Ovary (tissue), 3 donors: Measurements from ENCODE around the gene CYSTM1.

ENCODE experiments used
- EP300 ChIP-seq: sonication (generic); formaldehyde crosslinking; IDR thresholded peaks from one replicate; pipeline ENCODE4 v1.6.1; 2017; ENCODE audit warnings: antibody characterized with exemption
- POLR2A ChIP-seq: fragments of 450-650 bp; IDR thresholded peaks from one replicate; pipeline ENCODE4 v1.6.1; 2017; ENCODE audit warnings: antibody characterized with exemption, mild to moderate bottlenecking, moderate library complexity
- TF ChIP-seq, protein P1 (sequence below), 3 donors: fragments of 450-650 bp in 2 of 3; fragments of 200-600 bp in 1 of 3; IDR thresholded peaks; one replicate each; pipeline versions ENCODE4 v1.5.1 to v1.8.0; 2016 to 2022; ENCODE audit warnings: antibody characterized with exemption in 3 of 3, mild to moderate bottlenecking in 1 of 3
- donor health status: DM: no; HTN: no; CAD: no.

DNA sequence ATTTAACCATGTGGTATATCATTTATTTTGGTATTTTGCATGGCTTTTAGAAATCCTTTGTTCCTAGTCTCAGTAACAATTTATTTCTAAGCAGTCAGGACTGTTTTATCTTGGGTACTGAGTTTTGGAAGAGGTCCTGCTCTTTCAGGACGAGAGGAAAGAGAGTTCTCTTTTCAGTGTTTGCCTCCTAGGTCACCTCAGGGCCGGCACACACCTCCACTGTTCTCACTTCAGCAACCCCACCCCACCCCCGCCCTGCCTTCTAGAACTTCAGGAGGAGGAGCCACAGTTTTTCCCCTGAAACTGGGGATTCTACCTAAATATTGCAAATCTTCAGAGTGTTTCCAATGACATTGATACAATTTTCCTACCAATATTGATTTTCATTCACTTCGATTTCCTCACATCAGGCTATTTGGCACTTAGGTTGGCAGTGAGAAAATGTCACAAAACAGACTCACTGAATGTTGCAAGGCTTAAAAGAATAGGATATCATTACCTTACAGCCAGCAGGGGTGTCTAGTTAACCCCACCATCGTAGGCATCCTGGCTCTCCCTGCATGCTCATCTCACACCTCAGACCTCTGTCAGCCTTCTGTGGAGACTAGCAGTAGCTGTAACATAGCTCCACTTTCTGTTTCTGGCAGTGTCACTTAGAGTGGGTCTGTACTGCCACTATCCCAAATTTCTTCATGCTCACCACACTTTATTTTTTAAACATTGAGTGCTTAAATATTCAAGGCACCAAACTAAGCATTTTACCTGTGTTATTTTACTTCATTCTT, 43.8 kb upstream of the CYSTM1 start:
- TF ChIP-seq POLR2A (no peak), EP300 (no peak)
- TF ChIP-seq, protein P1, sequence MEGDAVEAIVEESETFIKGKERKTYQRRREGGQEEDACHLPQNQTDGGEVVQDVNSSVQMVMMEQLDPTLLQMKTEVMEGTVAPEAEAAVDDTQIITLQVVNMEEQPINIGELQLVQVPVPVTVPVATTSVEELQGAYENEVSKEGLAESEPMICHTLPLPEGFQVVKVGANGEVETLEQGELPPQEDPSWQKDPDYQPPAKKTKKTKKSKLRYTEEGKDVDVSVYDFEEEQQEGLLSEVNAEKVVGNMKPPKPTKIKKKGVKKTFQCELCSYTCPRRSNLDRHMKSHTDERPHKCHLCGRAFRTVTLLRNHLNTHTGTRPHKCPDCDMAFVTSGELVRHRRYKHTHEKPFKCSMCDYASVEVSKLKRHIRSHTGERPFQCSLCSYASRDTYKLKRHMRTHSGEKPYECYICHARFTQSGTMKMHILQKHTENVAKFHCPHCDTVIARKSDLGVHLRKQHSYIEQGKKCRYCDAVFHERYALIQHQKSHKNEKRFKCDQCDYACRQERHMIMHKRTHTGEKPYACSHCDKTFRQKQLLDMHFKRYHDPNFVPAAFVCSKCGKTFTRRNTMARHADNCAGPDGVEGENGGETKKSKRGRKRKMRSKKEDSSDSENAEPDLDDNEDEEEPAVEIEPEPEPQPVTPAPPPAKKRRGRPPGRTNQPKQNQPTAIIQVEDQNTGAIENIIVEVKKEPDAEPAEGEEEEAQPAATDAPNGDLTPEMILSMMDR (IDR thresholded peaks at IDR 0.05): no peak
